RPMI7951 (cell line): ENCODE results near the gene CXXC4. TPM values are rescaled to one million over a fixed set of nuclear protein-coding genes. Genes with fewer than 3 reads are reported as not detected.

ENCODE experiments used
- DNase-seq: peaks from one replicate; pipeline ENCODE4 v3.0.0-alpha.2; 2012; ENCODE audit warnings: low read depth
- total RNA-seq: library from RNA; depleted of rRNA; stranded (reverse); fragments of >200 nt; shearing (Covaris generic); gene quantifications from 2 replicates; pipeline ENCODE4 v1.2.3, GENCODE V29; 2014

The CXXC4 gene
- total RNA-seq, 1 experiment from 2014 or later, result not detected

DNA sequence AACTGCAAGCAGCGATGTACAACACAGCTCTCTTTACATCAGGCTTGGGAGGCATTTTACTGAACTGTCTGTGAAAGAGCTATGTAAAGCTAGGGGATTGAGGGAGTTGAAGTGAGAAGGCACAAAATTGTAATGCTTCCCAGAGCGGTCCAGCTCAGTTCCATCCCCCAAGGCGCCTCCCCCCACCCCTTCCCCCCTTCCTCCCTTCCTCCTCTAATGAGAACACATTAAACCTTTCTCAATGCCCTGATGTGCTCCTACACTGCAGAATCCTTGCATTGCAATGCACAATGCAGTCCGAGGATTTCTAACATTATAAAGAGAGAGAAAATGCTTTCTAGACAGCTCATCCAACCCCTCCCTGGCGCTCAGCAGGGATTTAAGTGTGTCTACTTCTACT, 73.9 kb downstream of the CXXC4 start:
- DNase-seq, result no peak
